ENCODE measurements around the gene CSMD2.

CSMD2 gene

DNA sequence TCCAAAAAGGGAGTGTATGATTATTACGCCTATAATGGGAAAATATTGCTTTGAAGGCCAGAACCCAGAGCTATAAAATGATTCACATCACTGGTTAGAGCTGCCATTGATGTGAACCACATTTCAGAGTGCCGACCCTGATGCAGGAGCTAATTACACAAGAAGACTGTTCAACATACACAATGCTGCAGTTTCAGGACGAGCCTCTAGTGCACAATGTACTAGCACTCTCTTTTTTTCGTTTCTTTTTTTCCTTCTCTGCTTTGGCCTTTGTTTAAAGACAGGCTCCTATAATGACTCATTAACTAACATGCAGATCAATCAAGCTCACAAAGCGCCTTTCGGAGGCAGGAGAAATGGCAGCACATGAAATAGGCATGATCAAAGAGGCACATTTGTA is 367.2 kb downstream of the CSMD2 start:
- Histone ChIP-seq H3K27me3 (ENCODE audit: control insufficient read depth in 1 of 2, insufficient read depth in 2 of 2, low read length in 2 of 2) (peaks cover 0 to 2% of the 10 kb centered on the region in 2 donors), H3K4me1 (ENCODE audit: control insufficient read depth, insufficient read depth, low read length) (no peaks in the 10 kb centered on the region), H3K4me3 (ENCODE audit: low read length in 2 of 2) (no peak overlapping the region)

DNA sequence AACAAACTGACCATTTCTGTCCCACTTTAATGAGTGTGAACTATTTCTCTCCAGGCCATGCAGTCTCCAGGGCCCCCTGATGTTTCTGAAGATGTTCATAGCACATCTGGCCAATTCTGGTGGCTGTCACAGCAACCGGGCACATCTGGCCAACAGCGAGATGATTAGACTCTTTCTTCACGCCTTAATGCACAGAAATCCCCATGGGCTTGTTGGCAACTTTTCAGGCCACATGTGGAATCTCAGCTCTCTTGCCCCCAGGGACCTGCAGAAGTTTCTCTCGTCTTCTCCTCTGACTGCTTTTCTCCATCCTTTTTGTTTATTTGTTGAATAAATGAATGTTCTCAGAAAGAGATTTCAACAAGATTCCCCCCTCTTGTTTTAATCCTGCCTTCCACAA is 372.4 kb downstream of the CSMD2 start:
- peaks cover 0 to 3% of the 10 kb centered on the region in 2 donors for H3K9me3 ChIP-seq (ENCODE audit: control insufficient read depth in 2 of 2, low read length in 2 of 2)
- peaks cover 0 to 2% of the 10 kb centered on the region in 2 donors for H3K27me3 ChIP-seq (ENCODE audit: control insufficient read depth in 1 of 2, insufficient read depth in 2 of 2, low read length in 2 of 2)
- H3K4me3 ChIP-seq (ENCODE audit: low read length in 2 of 2): no peak overlapping the region
- H3K36me3 ChIP-seq (ENCODE audit: control insufficient read depth in 2 of 2, insufficient read depth in 2 of 2, low read length in 2 of 2): no peaks in the 10 kb centered on the region
- H3K9ac ChIP-seq (ENCODE audit: low read length in 2 of 2): no peak overlapping the region
- no peaks in the 10 kb centered on the region for H3K4me1 ChIP-seq (ENCODE audit: control insufficient read depth, insufficient read depth, low read length)
- no peak overlapping the region for H3K27ac ChIP-seq (ENCODE audit: low read length)

More for the DNA sequence above, 367.2 kb downstream of the CSMD2 start:
- H3K9ac ChIP-seq (ENCODE audit: low read length in 2 of 2): no peak overlapping the region
- no peaks in the 10 kb centered on the region for H3K36me3 ChIP-seq (ENCODE audit: control insufficient read depth in 2 of 2, insufficient read depth in 2 of 2, low read length in 2 of 2)
- peaks cover 0 to 7% of the 10 kb centered on the region in 2 donors for H3K9me3 ChIP-seq (ENCODE audit: control insufficient read depth in 2 of 2, low read length in 2 of 2)
- no peak overlapping the region for H3K27ac ChIP-seq (ENCODE audit: low read length)

DNA sequence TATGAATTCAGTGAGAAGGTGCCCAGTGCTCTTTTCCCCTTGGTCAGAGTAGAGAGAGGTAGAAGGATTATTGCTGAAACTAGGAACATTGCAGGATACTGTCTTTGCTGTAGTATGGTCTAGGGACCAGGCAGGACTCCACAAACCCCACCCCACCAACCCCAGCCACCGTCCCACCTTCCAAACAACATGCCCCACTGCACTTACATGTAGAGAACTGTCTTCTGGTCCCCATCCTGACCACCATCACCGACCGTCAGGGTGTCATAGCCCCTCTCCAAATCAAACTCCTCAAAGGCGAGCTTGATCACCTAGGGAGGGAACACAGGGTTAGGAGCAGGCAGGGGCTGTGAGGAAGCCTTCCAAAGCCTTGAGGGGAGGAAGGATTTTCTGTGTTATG is 372.8 kb downstream of the CSMD2 start:
- peaks cover 0 to 3% of the 10 kb centered on the region in 2 donors for H3K9me3 ChIP-seq (ENCODE audit: control insufficient read depth in 2 of 2, low read length in 2 of 2)
- no peak overlapping the region for H3K4me3 ChIP-seq (ENCODE audit: low read length in 2 of 2)
- no peak overlapping the region for H3K9ac ChIP-seq (ENCODE audit: low read length in 2 of 2)
- H3K36me3 ChIP-seq (ENCODE audit: control insufficient read depth in 2 of 2, insufficient read depth in 2 of 2, low read length in 2 of 2): no peaks in the 10 kb centered on the region
- H3K27me3 ChIP-seq (ENCODE audit: control insufficient read depth in 1 of 2, insufficient read depth in 2 of 2, low read length in 2 of 2): peaks cover 0 to 2% of the 10 kb centered on the region in 2 donors
- H3K4me1 ChIP-seq (ENCODE audit: control insufficient read depth, insufficient read depth, low read length): no peaks in the 10 kb centered on the region
- no peak overlapping the region for H3K27ac ChIP-seq (ENCODE audit: low read length)

DNA sequence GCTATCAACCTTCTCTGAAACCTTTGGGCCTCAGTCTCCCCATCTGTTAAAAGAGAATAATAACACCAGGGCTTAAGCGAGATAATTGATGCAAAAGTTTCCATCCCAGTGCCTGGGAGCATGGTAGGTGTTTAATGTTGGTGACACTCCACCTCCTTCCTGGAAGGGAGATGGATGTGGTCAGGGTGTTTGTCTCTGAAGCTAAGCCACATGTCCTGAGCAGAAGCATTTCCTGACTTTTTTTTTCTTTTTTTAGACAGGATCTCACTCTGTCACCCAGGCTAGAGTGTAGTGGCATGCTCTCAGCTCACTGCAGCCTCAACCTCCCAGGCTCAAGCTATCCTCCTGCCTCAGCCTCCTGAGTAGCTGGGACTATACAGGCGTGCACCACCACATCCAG is 373.8 kb downstream of the CSMD2 start:
- H3K36me3 ChIP-seq (ENCODE audit: control insufficient read depth in 2 of 2, insufficient read depth in 2 of 2, low read length in 2 of 2): no peaks in the 10 kb centered on the region

DNA sequence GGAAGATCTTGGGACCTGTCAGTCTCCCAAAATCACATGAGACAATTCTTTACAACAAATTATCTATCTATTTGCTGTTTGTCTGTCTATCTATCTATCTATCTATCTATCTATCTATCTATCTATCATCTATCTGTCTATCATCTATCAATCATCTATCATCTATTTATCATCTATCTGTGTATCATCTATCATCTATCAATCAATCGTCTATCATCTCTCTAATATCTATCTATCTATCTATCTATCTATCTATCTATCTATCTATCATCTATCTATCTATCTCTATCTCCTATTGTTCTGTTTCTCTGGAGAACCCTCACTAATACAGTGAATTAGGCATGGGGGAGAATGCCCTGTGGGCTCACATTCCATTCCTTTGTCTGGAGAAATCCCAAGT is 374.5 kb downstream of the CSMD2 start:
- no peak overlapping the region for H3K4me3 ChIP-seq (ENCODE audit: low read length in 2 of 2)
- H3K9ac ChIP-seq (ENCODE audit: low read length in 2 of 2): no peak overlapping the region
- H3K27ac ChIP-seq (ENCODE audit: low read length): no peak overlapping the region
- H3K36me3 ChIP-seq (ENCODE audit: control insufficient read depth in 2 of 2, insufficient read depth in 2 of 2, low read length in 2 of 2): no peaks in the 10 kb centered on the region
- no peaks in the 10 kb centered on the region for H3K4me1 ChIP-seq (ENCODE audit: control insufficient read depth, insufficient read depth, low read length)
- no peaks in the 10 kb centered on the region for H3K9me3 ChIP-seq (ENCODE audit: control insufficient read depth in 2 of 2, low read length in 2 of 2)
- peaks cover 0 to 4% of the 10 kb centered on the region in 2 donors for H3K27me3 ChIP-seq (ENCODE audit: control insufficient read depth in 1 of 2, insufficient read depth in 2 of 2, low read length in 2 of 2)

More for the DNA sequence above, 373.8 kb downstream of the CSMD2 start:
- no peak overlapping the region for H3K4me3 ChIP-seq (ENCODE audit: low read length in 2 of 2)
- peaks cover 0 to 3% of the 10 kb centered on the region in 2 donors for H3K9me3 ChIP-seq (ENCODE audit: control insufficient read depth in 2 of 2, low read length in 2 of 2)
- no peaks in the 10 kb centered on the region for H3K4me1 ChIP-seq (ENCODE audit: control insufficient read depth, insufficient read depth, low read length)
- no peak overlapping the region for H3K27ac ChIP-seq (ENCODE audit: low read length)
- H3K9ac ChIP-seq (ENCODE audit: low read length in 2 of 2): no peak overlapping the region
- H3K27me3 ChIP-seq (ENCODE audit: control insufficient read depth in 1 of 2, insufficient read depth in 2 of 2, low read length in 2 of 2): peaks cover 0 to 4% of the 10 kb centered on the region in 2 donors

DNA sequence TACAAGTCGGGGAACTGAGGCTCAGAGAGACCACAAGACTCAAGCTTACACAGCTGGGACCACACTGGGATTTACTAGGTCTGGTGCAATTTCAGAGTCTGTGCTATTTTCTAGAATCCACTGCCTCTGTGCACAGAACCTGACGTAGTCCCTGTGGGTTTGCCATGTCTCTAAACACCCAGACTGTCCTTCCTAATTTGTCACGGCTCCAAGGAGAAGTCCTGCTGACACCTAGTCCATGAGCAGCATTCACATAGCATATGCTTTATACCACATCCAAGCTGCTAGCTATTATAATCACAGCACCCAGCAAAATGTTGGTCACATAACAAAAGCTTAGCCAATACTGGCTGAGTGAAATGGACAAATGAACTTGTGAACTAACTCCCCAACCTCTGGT is 380.2 kb downstream of the CSMD2 start:
- Histone ChIP-seq H3K36me3 (ENCODE audit: control insufficient read depth in 2 of 2, insufficient read depth in 2 of 2, low read length in 2 of 2) (no peaks in the 10 kb centered on the region), H3K27me3 (ENCODE audit: control insufficient read depth in 1 of 2, insufficient read depth in 2 of 2, low read length in 2 of 2) (peaks cover 4% of the 10 kb centered on the region in 2 donors), H3K4me3 (ENCODE audit: low read length in 2 of 2) (no peak overlapping the region), H3K9ac (ENCODE audit: low read length in 2 of 2) (no peak overlapping the region), H3K9me3 (ENCODE audit: control insufficient read depth in 2 of 2, low read length in 2 of 2) (no peaks in the 10 kb centered on the region), H3K27ac (ENCODE audit: low read length) (no peak overlapping the region), H3K4me1 (ENCODE audit: control insufficient read depth, insufficient read depth, low read length) (no peaks in the 10 kb centered on the region)

DNA sequence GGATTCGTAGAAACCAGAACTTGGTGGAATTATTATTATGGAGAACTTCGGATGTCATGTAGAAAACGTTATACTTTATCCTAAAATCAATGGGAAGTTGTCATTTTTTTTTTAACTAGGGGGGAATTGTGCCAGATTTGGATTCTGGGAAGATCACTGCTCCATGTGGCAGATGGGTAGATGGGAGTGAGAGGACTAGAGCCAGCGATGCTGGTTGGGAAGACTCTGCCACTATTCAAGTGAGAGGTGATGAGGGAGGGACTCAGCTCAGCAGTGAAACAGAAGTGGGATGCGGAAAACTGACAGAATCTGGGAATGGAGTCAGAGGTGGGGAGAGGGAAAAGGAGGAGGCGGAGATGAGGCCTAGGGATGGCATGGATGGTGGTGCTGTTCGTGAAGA is 382.3 kb downstream of the CSMD2 start:
- H3K4me3 ChIP-seq (ENCODE audit: low read length in 2 of 2): no peak overlapping the region
- H3K36me3 ChIP-seq (ENCODE audit: control insufficient read depth in 2 of 2, insufficient read depth in 2 of 2, low read length in 2 of 2): no peaks in the 10 kb centered on the region

DNA sequence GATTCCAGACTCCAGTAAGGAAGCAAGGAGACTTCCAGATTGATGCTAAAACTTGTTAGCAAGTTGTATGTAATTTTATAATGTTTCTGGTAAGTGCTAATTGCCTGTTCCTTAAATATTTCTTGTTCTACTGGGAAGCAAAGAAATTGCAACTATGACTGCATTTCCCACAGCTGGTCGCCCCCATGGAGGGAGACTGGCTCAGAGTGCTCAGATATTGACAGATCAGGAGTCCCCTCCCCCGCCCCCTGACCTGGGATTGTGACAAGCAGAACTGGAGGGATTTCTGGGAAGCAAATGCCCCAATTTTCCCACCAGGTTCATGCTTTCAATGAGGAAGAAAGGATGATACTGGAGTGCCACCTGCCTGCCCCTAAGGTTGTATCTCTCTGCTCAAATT is 383.4 kb downstream of the CSMD2 start:
- Histone ChIP-seq H3K27ac (ENCODE audit: low read length) (no peak overlapping the region), H3K36me3 (ENCODE audit: control insufficient read depth in 2 of 2, insufficient read depth in 2 of 2, low read length in 2 of 2) (no peaks in the 10 kb centered on the region), H3K9ac (ENCODE audit: low read length in 2 of 2) (no peak overlapping the region), H3K27me3 (ENCODE audit: control insufficient read depth in 1 of 2, insufficient read depth in 2 of 2, low read length in 2 of 2) (peaks cover 3 to 4% of the 10 kb centered on the region in 2 donors), H3K9me3 (ENCODE audit: control insufficient read depth in 2 of 2, low read length in 2 of 2) (no peaks in the 10 kb centered on the region), H3K4me3 (ENCODE audit: low read length in 2 of 2) (no peak overlapping the region), H3K4me1 (ENCODE audit: control insufficient read depth, insufficient read depth, low read length) (no peaks in the 10 kb centered on the region)

More for the DNA sequence above, 382.3 kb downstream of the CSMD2 start:
- Histone ChIP-seq H3K27me3 (ENCODE audit: control insufficient read depth in 1 of 2, insufficient read depth in 2 of 2, low read length in 2 of 2) (peaks cover 4 to 5% of the 10 kb centered on the region in 2 donors), H3K9me3 (ENCODE audit: control insufficient read depth in 2 of 2, low read length in 2 of 2) (no peaks in the 10 kb centered on the region), H3K27ac (ENCODE audit: low read length) (no peak overlapping the region), H3K4me1 (ENCODE audit: control insufficient read depth, insufficient read depth, low read length) (no peaks in the 10 kb centered on the region), H3K9ac (ENCODE audit: low read length in 2 of 2) (no peak overlapping the region)

DNA sequence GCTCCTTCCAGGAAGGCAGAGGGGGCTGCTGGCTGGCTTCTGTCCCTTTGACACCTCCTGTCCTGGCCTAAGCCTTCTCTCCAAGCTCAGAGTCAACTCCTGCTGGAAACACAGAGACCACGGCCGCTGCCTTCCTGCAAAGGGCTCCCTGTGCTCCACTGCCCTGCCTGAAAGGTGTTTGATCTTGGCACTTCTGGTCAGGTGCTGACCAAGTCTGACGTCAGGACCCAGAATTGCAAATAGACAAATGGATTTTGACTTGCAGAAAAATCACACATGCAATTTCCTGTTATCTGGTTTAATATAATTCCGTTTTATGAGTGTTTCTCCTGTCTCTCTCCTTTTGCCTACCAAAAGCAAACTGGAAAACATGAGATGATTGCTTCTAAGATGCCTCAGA is 387.7 kb downstream of the CSMD2 start:
- Histone ChIP-seq H3K27ac (ENCODE audit: low read length) (no peak overlapping the region), H3K9me3 (ENCODE audit: control insufficient read depth in 2 of 2, low read length in 2 of 2) (no peaks in the 10 kb centered on the region), H3K36me3 (ENCODE audit: control insufficient read depth in 2 of 2, insufficient read depth in 2 of 2, low read length in 2 of 2) (no peaks in the 10 kb centered on the region), H3K4me3 (ENCODE audit: low read length in 2 of 2) (no peak overlapping the region), H3K9ac (ENCODE audit: low read length in 2 of 2) (no peak overlapping the region), H3K27me3 (ENCODE audit: control insufficient read depth in 1 of 2, insufficient read depth in 2 of 2, low read length in 2 of 2) (peaks cover 4 to 8% of the 10 kb centered on the region in 2 donors), H3K4me1 (ENCODE audit: control insufficient read depth, insufficient read depth, low read length) (no peaks in the 10 kb centered on the region)

DNA sequence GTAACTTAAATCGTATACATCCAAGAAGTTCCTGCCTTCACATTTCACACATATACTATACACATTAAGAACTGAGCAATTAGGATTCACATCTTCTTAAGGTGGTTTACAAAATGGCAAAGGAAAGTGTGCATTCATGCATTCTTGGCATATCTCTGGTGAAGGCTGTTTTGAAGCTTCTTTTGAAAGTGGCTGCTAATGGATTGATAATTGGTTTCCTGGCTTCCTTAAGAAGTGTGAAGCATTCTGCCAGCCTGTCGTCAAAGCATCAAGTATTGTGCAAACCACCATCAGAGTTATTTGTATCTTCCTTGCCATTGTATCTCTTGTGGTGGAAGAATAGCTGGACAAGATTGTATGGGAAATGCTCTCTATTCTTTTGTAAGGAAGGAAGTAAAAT is 396.2 kb downstream of the CSMD2 start:
- peaks cover 0 to under 1% of the 10 kb centered on the region in 2 donors for H3K27me3 ChIP-seq (ENCODE audit: control insufficient read depth in 1 of 2, insufficient read depth in 2 of 2, low read length in 2 of 2)
- no peak overlapping the region for H3K9ac ChIP-seq (ENCODE audit: low read length in 2 of 2)
- H3K36me3 ChIP-seq (ENCODE audit: control insufficient read depth in 2 of 2, insufficient read depth in 2 of 2, low read length in 2 of 2): no peaks in the 10 kb centered on the region
- no peaks in the 10 kb centered on the region for H3K4me1 ChIP-seq (ENCODE audit: control insufficient read depth, insufficient read depth, low read length)
- no peak overlapping the region for H3K27ac ChIP-seq (ENCODE audit: low read length)
- H3K4me3 ChIP-seq (ENCODE audit: low read length in 2 of 2): no peak overlapping the region
- no peaks in the 10 kb centered on the region for H3K9me3 ChIP-seq (ENCODE audit: control insufficient read depth in 2 of 2, low read length in 2 of 2)

DNA sequence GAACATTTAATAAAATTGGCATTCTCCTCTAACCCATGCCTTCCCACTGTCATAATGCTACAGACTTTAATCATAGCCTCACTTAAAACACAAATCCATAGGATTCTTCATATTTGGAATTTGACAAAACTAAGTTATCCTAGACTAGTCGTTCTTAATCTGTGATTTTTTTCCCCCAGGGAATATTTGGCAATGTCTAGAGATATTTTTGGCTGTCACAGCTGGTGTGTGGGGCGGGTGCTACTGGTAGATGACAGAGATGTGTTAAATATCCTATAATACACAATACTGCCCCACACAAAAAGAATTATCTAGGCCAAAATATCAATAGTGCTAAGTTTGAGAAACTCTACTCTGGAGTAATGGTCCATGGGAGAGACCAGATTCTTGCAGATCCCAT is 396.9 kb downstream of the CSMD2 start:
- H3K4me3 ChIP-seq (ENCODE audit: low read length in 2 of 2): no peak overlapping the region
- no peaks in the 10 kb centered on the region for H3K9me3 ChIP-seq (ENCODE audit: control insufficient read depth in 2 of 2, low read length in 2 of 2)
- H3K27ac ChIP-seq (ENCODE audit: low read length): no peak overlapping the region
- no peaks in the 10 kb centered on the region for H3K36me3 ChIP-seq (ENCODE audit: control insufficient read depth in 2 of 2, insufficient read depth in 2 of 2, low read length in 2 of 2)
- H3K4me1 ChIP-seq (ENCODE audit: control insufficient read depth, insufficient read depth, low read length): no peaks in the 10 kb centered on the region
- no peaks in the 10 kb centered on the region for H3K27me3 ChIP-seq (ENCODE audit: control insufficient read depth in 1 of 2, insufficient read depth in 2 of 2, low read length in 2 of 2)
- H3K9ac ChIP-seq (ENCODE audit: low read length in 2 of 2): no peak overlapping the region
